GM12878 (cell line): ENCODE data around the gene GPRIN1. TPM values are rescaled to one million over a fixed set of nuclear protein-coding genes. Genes with fewer than 3 reads are reported as not detected.

ENCODE experiments used
- ASH2L ChIP-seq: fragments of 300-600, 200-600 bp; sonication (generic); IDR thresholded peaks from 2 replicates; pipeline ENCODE4 v1.6.1; 2017; ENCODE audit warnings: low read depth, mild to moderate bottlenecking, borderline replicate concordance
- ATF3 ChIP-seq: IDR thresholded peaks from 2 replicates; pipeline ENCODE4 v1.6.1; 2011; ENCODE audit warnings: low read depth, mild to moderate bottlenecking, low read length, moderate library complexity, borderline replicate concordance; ENCODE audit errors: extremely low read depth
- ATF7 ChIP-seq: fragments of 450-650 bp; IDR thresholded peaks from 2 replicates; pipeline ENCODE4 v1.6.1; 2016; ENCODE audit warnings: low read depth, mild to moderate bottlenecking
- BCL11A ChIP-seq: IDR thresholded peaks from 2 replicates; pipeline ENCODE4 v1.6.1; 2011; ENCODE audit warnings: low read depth, low read length
- BRCA1 ChIP-seq: IDR thresholded peaks from 2 replicates; pipeline ENCODE4 v1.6.1; 2011; ENCODE audit warnings: low read depth, low read length, improper control_type of control experiment
- CEBPB ChIP-seq, 2 experiments: fragments of 150-350 bp in 1 of 2; IDR thresholded peaks; 2 replicates each; pipeline ENCODE4 v1.6.1; 2012 to 2014; ENCODE audit warnings: low read depth in 2 of 2, low read length in 2 of 2, borderline replicate concordance in 1 of 2, inconsistent platforms in 1 of 2
- CHD1 ChIP-seq: IDR thresholded peaks from 2 replicates; pipeline ENCODE4 v1.6.1; 2012; ENCODE audit warnings: low read depth, low read length, improper control_type of control experiment
- EZH2 ChIP-seq: IDR thresholded peaks from 2 replicates; pipeline ENCODE4 v1.6.1; 2012; ENCODE audit warnings: low read depth, mild to moderate bottlenecking, control low read depth, inconsistent platforms, low read length, borderline replicate concordance; ENCODE audit not compliant: control insufficient read depth
- FOS ChIP-seq: IDR thresholded peaks from 3 replicates; pipeline ENCODE4 v1.6.1; 2011; ENCODE audit warnings: borderline replicate concordance; ENCODE audit not compliant: insufficient read length; ENCODE audit errors: extremely low read depth
- FOXK2 ChIP-seq: fragments of 450-650 bp; IDR thresholded peaks from 2 replicates; pipeline ENCODE4 v1.6.1; 2017; ENCODE audit warnings: mild to moderate bottlenecking, moderate library complexity
- FOXM1 ChIP-seq: IDR thresholded peaks from 2 replicates; pipeline ENCODE4 v1.6.1; 2012; ENCODE audit warnings: low read depth, mild to moderate bottlenecking, inconsistent platforms, low read length, moderate library complexity
- GABPA ChIP-seq: IDR thresholded peaks from 2 replicates; pipeline ENCODE4 v1.6.1; 2014; ENCODE audit warnings: antibody characterized with exemption, low read depth, mild to moderate bottlenecking, inconsistent platforms
- GATAD2B ChIP-seq: fragments of 450-650 bp; conservative IDR thresholded peaks from 2 replicates; pipeline ENCODE4 v1.6.1; 2017; ENCODE audit warnings: low read depth, mild to moderate bottlenecking, moderate library complexity
- JUNB ChIP-seq: IDR thresholded peaks from 2 replicates; pipeline ENCODE4 v1.6.1; 2016; ENCODE audit warnings: antibody characterized with exemption, mild to moderate bottlenecking
- MEF2A ChIP-seq: IDR thresholded peaks from 2 replicates; pipeline ENCODE4 v1.6.1; 2011; ENCODE audit warnings: low read depth, mild to moderate bottlenecking, low read length, moderate library complexity; ENCODE audit not compliant: insufficient read depth
- MYB ChIP-seq: fragments of 150-350 bp; IDR thresholded peaks from 2 replicates; pipeline ENCODE4 v1.6.1; 2014; ENCODE audit warnings: mild to moderate bottlenecking, low read depth, low read length, borderline replicate concordance
- MYC ChIP-seq: IDR thresholded peaks from 2 replicates; pipeline ENCODE4 v1.6.1; 2011; ENCODE audit warnings: mild to moderate bottlenecking, low read length, moderate library complexity, inconsistent platforms; ENCODE audit not compliant: insufficient read depth, insufficient replicate concordance, insufficient read length, severe bottlenecking
- NBN ChIP-seq: fragments of 450-650 bp; IDR thresholded peaks from 2 replicates; pipeline ENCODE4 v1.6.1; 2016
- NFXL1 ChIP-seq: fragments of 450-650 bp; IDR thresholded peaks from 2 replicates; pipeline ENCODE4 v1.6.1; 2017; ENCODE audit warnings: antibody characterized with exemption, mild to moderate bottlenecking, borderline replicate concordance
- NFYB ChIP-seq: IDR thresholded peaks from 2 replicates; pipeline ENCODE4 v1.6.1; 2011; ENCODE audit warnings: low read depth, mild to moderate bottlenecking, low read length, improper control_type of control experiment, moderate library complexity; ENCODE audit not compliant: insufficient read depth
- NR2F1 ChIP-seq: fragments of 450-650 bp; conservative IDR thresholded peaks from 2 replicates; pipeline ENCODE4 v1.6.1; 2017; ENCODE audit warnings: mild to moderate bottlenecking
- PAX5 ChIP-seq: IDR thresholded peaks from 2 replicates; pipeline ENCODE4 v1.6.1; 2011; ENCODE audit warnings: low read depth, low read length, borderline replicate concordance
- PAX8 ChIP-seq: fragments of 450-650 bp; IDR thresholded peaks from 2 replicates; pipeline ENCODE4 v1.6.1; 2017; ENCODE audit warnings: mild to moderate bottlenecking, moderate library complexity
- POLR2AphosphoS5 ChIP-seq: IDR thresholded peaks from 2 replicates; pipeline ENCODE4 v1.6.1; 2011; ENCODE audit warnings: mild to moderate bottlenecking, low read length, inconsistent platforms
- RBBP5 ChIP-seq: fragments of 200-600 bp; sonication (generic); conservative IDR thresholded peaks from 2 replicates; pipeline ENCODE4 v1.6.1; 2016
- RELA ChIP-seq: fragments of 450-650 bp; IDR thresholded peaks from 2 replicates; pipeline ENCODE4 v1.8.0; 2014; ENCODE audit warnings: borderline replicate concordance; ENCODE audit not compliant: partially characterized antibody
- RELB ChIP-seq: fragments of 450-650 bp; IDR thresholded peaks from 2 replicates; pipeline ENCODE4 v1.6.1; 2017; ENCODE audit warnings: low read depth, mild to moderate bottlenecking, moderate library complexity
- SUPT20H ChIP-seq: IDR thresholded peaks from 2 replicates; pipeline ENCODE4 v1.6.1; 2011; ENCODE audit warnings: low read depth, mild to moderate bottlenecking, low read length, moderate library complexity, borderline replicate concordance; ENCODE audit not compliant: control insufficient read depth
- YBX1 ChIP-seq: fragments of 450-650 bp; IDR thresholded peaks from 2 replicates; pipeline ENCODE4 v1.6.1; 2016; ENCODE audit warnings: antibody characterized with exemption
- YY1 ChIP-seq: IDR thresholded peaks from 2 replicates; pipeline ENCODE4 v1.6.1; 2011; ENCODE audit warnings: low read depth, mild to moderate bottlenecking, low read length
- ZBED1 ChIP-seq: IDR thresholded peaks from 2 replicates; pipeline ENCODE4 v1.6.1; 2016; ENCODE audit warnings: borderline replicate concordance
- ZNF384 ChIP-seq: IDR thresholded peaks from 2 replicates; pipeline ENCODE4 v1.6.1; 2012; ENCODE audit warnings: low read depth, mild to moderate bottlenecking, low read length, improper control_type of control experiment, borderline replicate concordance
- ZZZ3 ChIP-seq: IDR thresholded peaks from 2 replicates; pipeline ENCODE4 v1.6.1; 2011; ENCODE audit warnings: low read depth; ENCODE audit not compliant: control insufficient read depth, insufficient read length
- polyA plus RNA-seq, 11 experiments: library from polyadenylated mRNA; depleted of rRNA in 4 of 11; unstranded in 6 of 11; stranded (reverse) in 5 of 11; fragments of >200 nt; fragmentation: Nextera tagmentation in 4 of 11; fragmentation: Illumina TruSeq in 1 of 11; extraction: Ambion mirVana in 4 of 11; extraction: Trizol in 1 of 11; gene quantifications; 1 replicate in 1 of 11; 2 replicates in 10 of 11; pipeline versions ENCODE4 v1.2.1 to v1.2.3, GENCODE V29; 2011 to 2016; ENCODE audit warnings: inconsistent platforms in 2 of 11, missing spikeins in 2 of 11, low read depth in 1 of 11
- total RNA-seq, 4 experiments: library from RNA; depleted of rRNA in 3 of 4; stranded (reverse); fragments of >200 nt in 3 of 4; fragmentation: Illumina TruSeq in 1 of 4; extraction: Trizol in 1 of 4; gene quantifications; 2 replicates each; pipeline versions ENCODE4 v1.2.1 to v1.2.3, GENCODE V29; 2013 to 2021

The GPRIN1 gene
- total and polyA plus RNA-seq, 10 of the 15 experiments (the other 5 are each of a cell fraction or from before 2014, with no cell fraction given) = 0.52 to 16.3 (median 4.5) TPM

DNA sequence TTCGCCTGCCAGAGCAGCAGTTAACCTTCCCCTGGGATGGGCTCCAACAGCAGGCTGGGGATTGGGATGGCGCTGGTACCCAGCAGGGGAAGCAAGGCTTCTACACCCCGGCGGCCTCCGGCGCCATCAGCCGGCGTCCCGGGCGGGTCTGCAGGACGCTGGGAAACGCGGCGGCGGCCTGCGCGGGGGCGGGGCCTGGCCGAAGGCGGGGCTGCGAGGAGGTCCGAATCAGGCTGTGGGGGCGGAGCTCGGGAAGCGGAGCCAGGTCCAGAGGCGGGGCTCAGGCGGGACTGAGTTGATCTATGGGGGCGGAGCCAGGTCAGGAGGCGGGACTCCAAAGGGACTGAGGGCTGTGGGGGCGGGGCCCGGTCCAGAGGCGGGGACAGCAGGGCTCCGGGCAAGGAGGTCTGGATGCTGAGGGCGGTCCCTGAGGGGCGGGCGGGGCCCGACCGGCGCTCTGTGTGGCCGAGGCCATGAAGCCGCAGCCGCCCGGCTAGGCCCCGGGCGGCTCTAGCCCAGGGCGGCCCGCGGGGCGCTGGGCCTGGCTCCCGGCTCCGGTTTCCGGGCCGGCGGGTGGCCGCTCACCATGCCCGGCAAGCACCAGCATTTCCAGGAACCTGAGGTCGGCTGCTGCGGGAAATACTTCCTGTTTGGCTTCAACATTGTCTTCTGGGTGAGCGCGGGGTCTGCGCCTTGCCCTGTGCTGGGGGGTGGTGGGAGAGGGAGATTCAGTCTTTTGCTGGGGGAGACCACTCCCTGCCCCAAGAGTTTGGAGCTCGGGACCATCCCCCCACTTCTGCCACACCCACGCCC lies 37.3 kb upstream of the GPRIN1 start, which contains the start of gene TSPAN17 (continued):
- TF ChIP-seq RELB = no peak
- TF ChIP-seq FOXM1 = no peak
- no peak for TF ChIP-seq ATF3
- TF ChIP-seq YBX1 = no peak
- no peak for TF ChIP-seq PAX5
- TF ChIP-seq NR2F1 = 0 out of 2 replicates have a peak, but pooled peaks have one; percentile 16
- no peak for TF ChIP-seq FOS
- TF ChIP-seq MEF2A = no peak
- no peak for TF ChIP-seq NFXL1
- TF ChIP-seq BCL11A = no peak
- TF ChIP-seq GATAD2B = peak; percentile 18; the same call in 1 of the 2 replicates
- peak; percentile 91 for TF ChIP-seq YY1
- no peak for TF ChIP-seq RBBP5
- TF ChIP-seq PAX8 = no peak
- no peak for TF ChIP-seq NBN
- no peak for TF ChIP-seq EZH2
- no peak for TF ChIP-seq BRCA1
- no peak for TF ChIP-seq SUPT20H
- no peak for TF ChIP-seq ZBED1
- no peak for TF ChIP-seq ATF7
- TF ChIP-seq CEBPB (IDR thresholded peaks at IDR 0.05; ENCODE audit: borderline replicate concordance in 1 of 2, low read depth in 2 of 2, low read length in 2 of 2) = no peak
- TF ChIP-seq JUNB = no peak
- TF ChIP-seq MYB = no peak
- TF ChIP-seq ZNF384 = no peak
- no peak for TF ChIP-seq CHD1
- TF ChIP-seq NFYB = no peak
- peak; percentile 84 for TF ChIP-seq POLR2AphosphoS5
- TF ChIP-seq ZZZ3 = no peak
- TF ChIP-seq RELA = peak; percentile 37
- no peak for TF ChIP-seq FOXK2
- no peak for TF ChIP-seq MYC
- no peak for TF ChIP-seq ASH2L
- no peak for TF ChIP-seq GABPA
